SW480 (cell line): ENCODE results near the gene SWT1.
"Not testable (repeated sequence)": the region's sequence is repeated elsewhere in the genome, so short reads cannot be mapped to it uniquely, and the experiment has no call there.

ENCODE experiments used
- DNase-seq: peaks from one replicate; pipeline ENCODE4 v3.0.0-alpha.2; 2016; ENCODE audit warnings: low spot score

SWT1 gene

GRCh38 chr1:185166106-185166505 lies 9.1 kb downstream of the SWT1 start:
- no peak for DNase-seq

GRCh38 chr1:185170291-185170848 lies 13.4 kb downstream of the SWT1 start:
- DNase-seq = peak; percentile 48

- DNase-seq = no peak
Observed at GRCh38 chr1:185193756-185194155, 36.8 kb downstream of the SWT1 start.

DNA sequence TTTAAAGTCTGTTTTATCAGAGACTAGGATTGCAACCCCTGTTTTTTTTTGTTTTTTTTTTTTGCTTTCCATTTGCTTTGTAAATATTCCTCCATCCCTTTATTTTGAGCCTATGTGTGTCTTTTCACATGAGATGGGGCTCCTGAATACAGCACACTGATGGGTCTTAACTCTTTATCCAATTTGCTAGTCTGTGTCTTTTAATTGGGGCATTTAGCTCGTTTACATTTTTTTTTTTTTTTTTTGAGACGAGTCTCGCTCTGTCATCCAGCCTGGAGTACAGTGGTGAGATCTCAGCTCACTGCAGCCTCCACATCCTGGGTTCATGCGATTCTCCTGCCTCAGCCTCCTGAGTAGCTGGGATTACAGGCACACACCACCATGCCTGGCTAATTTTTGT lies 41.7 kb downstream of the SWT1 start:
- DNase-seq = not testable (repeated sequence)

- no peak for DNase-seq
Observed at GRCh38 chr1:185200889-185201288, 43.9 kb downstream of the SWT1 start.

- no peak for DNase-seq
Observed at GRCh38 chr1:185207170-185207569, 50.2 kb downstream of the SWT1 start.

- no peak for DNase-seq
Observed at GRCh38 chr1:185207980-185208602, 51.1 kb downstream of the SWT1 start.

DNA sequence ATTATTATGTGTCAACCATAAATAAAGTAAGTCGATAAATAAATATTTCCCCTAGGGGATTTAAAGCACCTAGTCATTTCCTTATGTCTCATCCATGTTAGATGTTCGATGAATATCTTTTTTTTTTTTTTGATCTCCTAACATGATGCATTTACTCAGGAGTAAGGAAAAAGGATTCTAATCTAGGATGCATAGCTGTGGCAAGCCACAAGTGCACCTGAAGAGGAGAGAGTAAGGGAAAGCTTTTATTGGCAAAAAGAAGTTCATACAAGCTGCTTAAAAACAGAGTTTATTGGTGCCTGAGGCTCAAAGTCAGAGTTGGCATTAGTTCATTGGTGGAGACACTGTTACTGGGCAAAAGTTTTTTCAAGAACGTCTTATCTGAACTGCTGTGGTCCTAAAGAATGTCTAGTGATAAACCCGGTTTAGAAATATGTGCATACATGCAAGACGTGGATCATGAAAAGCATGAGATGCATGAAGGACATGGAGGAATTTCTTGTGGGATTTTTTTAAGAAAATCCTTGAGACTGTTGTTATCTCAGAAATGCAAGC lies 51.7 kb downstream of the SWT1 start:
- no peak for DNase-seq

- DNase-seq = not testable (repeated sequence)
Observed at GRCh38 chr1:185209357-185209756, 52.4 kb downstream of the SWT1 start.

GRCh38 chr1:185213091-185213490 lies 56.1 kb downstream of the SWT1 start:
- DNase-seq = no peak

GRCh38 chr1:185215911-185216310 lies 58.9 kb downstream of the SWT1 start:
- DNase-seq = no peak

- DNase-seq = no peak
Observed at GRCh38 chr1:185224132-185224531, 67.2 kb downstream of the SWT1 start.

DNA sequence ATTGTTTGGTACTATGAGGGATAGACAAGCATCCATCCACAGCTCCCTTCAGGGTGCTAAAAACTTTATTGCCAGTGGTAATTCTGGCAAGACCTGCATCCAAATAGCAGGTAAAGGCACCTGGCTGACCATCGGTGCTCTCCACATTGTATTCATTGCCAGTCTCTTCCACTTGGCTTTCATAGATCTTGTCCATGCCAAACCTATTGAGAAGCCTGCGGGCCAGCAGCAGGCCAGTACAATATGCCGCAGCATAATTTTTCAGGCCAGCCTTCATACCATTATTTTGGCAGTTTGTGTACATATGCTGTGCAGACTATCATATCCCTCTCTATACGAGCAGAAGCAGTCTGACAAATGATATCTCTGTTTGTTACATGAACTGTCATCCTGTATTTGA lies 70.2 kb downstream of the SWT1 start:
- no peak for DNase-seq

- no peak for DNase-seq
Observed at GRCh38 chr1:185228979-185229378, 72.0 kb downstream of the SWT1 start.

GRCh38 chr1:185229981-185230380 lies 73.0 kb downstream of the SWT1 start:
- no peak for DNase-seq

DNA sequence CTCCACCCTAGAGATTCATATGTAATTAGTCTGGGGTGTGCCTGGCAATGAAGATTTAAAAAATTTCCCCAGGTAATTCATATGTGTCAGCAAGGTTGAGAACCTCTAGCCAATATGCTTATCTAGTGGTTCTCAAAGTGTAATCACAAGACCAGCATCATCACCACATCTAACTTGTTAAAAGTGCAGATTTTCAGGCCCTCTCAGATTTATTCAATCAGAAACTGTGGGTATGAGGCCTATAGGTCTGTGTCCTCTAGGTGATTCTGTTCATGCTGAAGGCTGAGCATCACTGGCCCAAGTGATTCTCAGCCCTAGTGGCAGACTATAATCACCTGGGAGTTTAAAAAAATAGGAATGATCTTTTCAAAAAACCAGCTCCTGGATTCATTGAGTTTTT lies 75.9 kb downstream of the SWT1 start:
- no peak for DNase-seq

- DNase-seq = not testable (repeated sequence)
Observed at GRCh38 chr1:185234183-185234582, 77.2 kb downstream of the SWT1 start.

DNA sequence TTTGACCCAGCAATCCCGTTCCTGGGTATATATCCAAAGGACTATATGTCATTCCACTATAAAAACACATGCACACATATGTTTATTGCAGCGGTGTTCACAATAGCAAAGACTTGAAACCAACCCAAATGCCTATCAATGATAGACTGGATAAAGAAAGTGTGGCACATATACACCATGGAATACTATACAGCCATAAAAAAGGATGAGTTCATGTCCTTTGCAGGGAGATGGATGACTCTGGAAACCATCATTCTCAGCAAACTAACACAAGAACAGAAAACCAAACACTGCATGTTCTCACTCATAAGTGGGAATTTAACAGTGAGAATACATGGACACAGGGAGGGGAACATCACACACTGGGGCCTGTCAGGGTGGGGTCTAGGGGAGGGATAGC lies 80.2 kb downstream of the SWT1 start:
- DNase-seq = not testable (repeated sequence)

DNA sequence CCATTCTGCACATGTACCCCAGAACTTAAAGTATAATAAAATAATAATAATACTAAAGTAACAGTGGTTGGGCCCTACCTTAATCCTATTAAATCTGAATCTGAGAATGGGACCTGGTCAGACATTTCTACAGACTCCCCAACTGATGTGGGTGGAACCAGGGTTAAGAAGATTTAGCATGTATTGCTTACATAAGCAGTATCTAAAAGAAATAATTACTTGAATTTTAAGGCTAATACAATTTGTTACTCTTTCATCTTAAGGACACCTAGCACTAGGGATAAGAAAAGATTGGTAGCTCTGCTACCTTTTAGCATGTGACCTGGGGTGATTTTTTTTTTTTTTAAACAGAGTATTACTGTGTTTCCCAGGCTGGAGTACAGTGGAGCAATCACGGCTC lies 80.7 kb downstream of the SWT1 start:
- DNase-seq = no peak

DNA sequence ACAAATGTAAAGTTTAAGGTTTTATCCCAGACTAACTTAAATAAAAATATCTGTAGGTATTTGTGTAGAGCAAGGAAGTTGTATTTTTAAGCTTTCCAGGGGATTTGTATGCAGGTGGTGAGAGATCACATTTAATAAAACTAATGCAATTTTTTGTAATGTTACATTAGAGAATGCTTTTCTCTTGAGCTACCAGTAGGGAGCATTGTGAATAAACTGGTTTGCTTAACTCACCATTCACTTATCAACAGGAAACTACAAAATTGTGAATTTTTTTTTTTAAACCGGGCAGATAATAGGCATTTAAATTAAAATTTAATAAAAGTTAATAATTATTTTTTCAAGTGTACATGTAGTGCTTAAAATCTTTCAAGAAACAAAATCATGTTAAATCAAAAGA lies 81.5 kb downstream of the SWT1 start:
- peak; percentile 4 for DNase-seq

- DNase-seq = no peak
Observed at GRCh38 chr1:185239861-185240260, 82.9 kb downstream of the SWT1 start.

DNA sequence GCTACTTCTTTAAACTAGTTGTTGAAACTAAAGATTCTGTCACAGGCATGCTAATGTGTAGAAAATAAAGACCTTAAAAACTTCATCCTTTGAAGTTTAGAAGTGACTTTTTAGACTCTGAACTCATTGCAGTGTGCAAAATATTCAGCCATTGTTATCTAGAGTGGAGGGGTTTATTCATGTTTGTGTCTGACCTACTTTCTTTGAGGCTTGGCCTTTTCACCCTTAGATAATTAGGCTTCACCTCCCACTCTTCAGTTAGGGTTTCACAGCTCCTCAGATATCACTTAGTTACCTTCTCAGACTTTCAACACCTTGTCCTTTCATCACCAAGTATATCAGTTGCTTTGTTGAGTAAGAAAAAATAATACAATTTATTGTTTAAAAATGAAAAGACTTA lies 84.2 kb downstream of the SWT1 start:
- no peak for DNase-seq

GRCh38 chr1:185244015-185244747 lies 87.2 kb downstream of the SWT1 start:
- DNase-seq = no peak
